Mesenchymal stem cell (in vitro differentiated cells and primary cell): ENCODE results near the gene ARHGAP23.
"Not testable (repeated sequence)": the region's sequence is repeated elsewhere in the genome, so short reads cannot be mapped to it uniquely, and the experiment has no call there.

Experiments
- DNase-seq: peaks from one replicate; pipeline ENCODE4 v3.0.0-alpha.2; 2013
- H2AFZ ChIP-seq: one replicate; pipeline ENCODE4 v1.6.1; 2013; ENCODE audit warnings: low read depth, mild to moderate bottlenecking, control low read depth, inconsistent platforms, low read length, moderate library complexity
- H2AK5ac ChIP-seq: 2 replicates; pipeline ENCODE4 v1.6.1; 2013; ENCODE audit warnings: low read length, moderate library complexity, mild to moderate bottlenecking, inconsistent platforms; ENCODE audit not compliant: severe bottlenecking
- H2BK120ac ChIP-seq: one replicate; pipeline ENCODE4 v1.6.1; 2013; ENCODE audit warnings: low read depth, mild to moderate bottlenecking, inconsistent platforms, low read length, moderate library complexity
- H2BK12ac ChIP-seq, 2 experiments: one replicate each; pipeline ENCODE4 v1.6.1; 2013; ENCODE audit warnings: inconsistent platforms in 2 of 2, low read length in 2 of 2, mild to moderate bottlenecking in 2 of 2, moderate library complexity in 2 of 2, control low read depth in 1 of 2
- H2BK15ac ChIP-seq: one replicate; pipeline ENCODE4 v1.6.1; 2013; ENCODE audit warnings: mild to moderate bottlenecking, low read depth, inconsistent platforms; ENCODE audit not compliant: poor library complexity, severe bottlenecking
- H2BK5ac ChIP-seq: 2 replicates; pipeline ENCODE4 v1.6.1; 2013; ENCODE audit warnings: low read depth, mild to moderate bottlenecking, low read length, control low read depth, inconsistent platforms; ENCODE audit not compliant: poor library complexity, severe bottlenecking
- H3K14ac ChIP-seq, 2 experiments: one replicate each; pipeline ENCODE4 v1.6.1; 2013; ENCODE audit warnings: inconsistent platforms in 2 of 2, low read length in 2 of 2, control low read depth in 1 of 2, mild to moderate bottlenecking in 1 of 2, moderate library complexity in 1 of 2
- H3K18ac ChIP-seq, 2 experiments: one replicate each; pipeline ENCODE4 v1.6.1; 2013; ENCODE audit warnings: inconsistent platforms in 2 of 2, low read length in 2 of 2, control low read depth in 1 of 2, low read depth in 1 of 2, mild to moderate bottlenecking in 1 of 2
- H3K23ac ChIP-seq, 2 experiments: one replicate each; pipeline ENCODE4 v1.6.1; 2013; ENCODE audit warnings: inconsistent platforms in 2 of 2, low read length in 2 of 2, mild to moderate bottlenecking in 2 of 2, moderate library complexity in 2 of 2, control low read depth in 1 of 2
- H3K27ac ChIP-seq: 2 replicates; pipeline ENCODE4 v1.5.1; 2013; ENCODE audit warnings: mild to moderate bottlenecking, moderate library complexity, low read length, control low read depth, inconsistent platforms; ENCODE audit not compliant: poor library complexity, severe bottlenecking
- H3K27me3 ChIP-seq, 2 experiments: 2 replicates each; pipeline versions ENCODE4 v1.6.1 to v1.7.0; 2013; ENCODE audit warnings: low read length in 2 of 2, mild to moderate bottlenecking in 2 of 2, moderate library complexity in 2 of 2, control low read depth in 1 of 2, inconsistent platforms in 1 of 2; ENCODE audit not compliant: control insufficient read depth in 1 of 2, insufficient read depth in 1 of 2
- H3K36me3 ChIP-seq, 2 experiments: 2 replicates each; pipeline versions ENCODE4 v1.6.1 to v1.7.0; 2013; ENCODE audit warnings: low read length in 2 of 2, control low read depth in 1 of 2, inconsistent platforms in 1 of 2, low read depth in 1 of 2, mild to moderate bottlenecking in 1 of 2; ENCODE audit not compliant: insufficient read depth in 2 of 2, control insufficient read depth in 1 of 2
- H3K4ac ChIP-seq, 2 experiments: one replicate each; pipeline ENCODE4 v1.6.1; 2013; ENCODE audit warnings: inconsistent platforms in 2 of 2, low read length in 2 of 2, mild to moderate bottlenecking in 2 of 2, moderate library complexity in 2 of 2, control low read depth in 1 of 2, low read depth in 1 of 2
- H3K4me1 ChIP-seq: 2 replicates; pipeline ENCODE4 v1.6.1; 2013; ENCODE audit warnings: low read depth, low read length, control low read depth; ENCODE audit not compliant: control insufficient read depth, insufficient read depth
- H3K4me2 ChIP-seq: 2 replicates; pipeline ENCODE4 v1.6.1; 2013; ENCODE audit warnings: low read length, mild to moderate bottlenecking, inconsistent platforms; ENCODE audit not compliant: poor library complexity, severe bottlenecking
- H3K4me3 ChIP-seq, 2 experiments: 2 replicates each; pipeline versions ENCODE4 v1.5.1 to v1.7.0; 2013; ENCODE audit warnings: low read length in 2 of 2, mild to moderate bottlenecking in 2 of 2, control low read depth in 1 of 2, low read depth in 1 of 2; ENCODE audit not compliant: insufficient read depth in 1 of 2
- H3K79me1 ChIP-seq: replicated peaks from 2 replicates; pipeline ENCODE4 v1.6.1; 2013; ENCODE audit warnings: mild to moderate bottlenecking, control low read depth, low read length, inconsistent platforms; ENCODE audit not compliant: poor library complexity, severe bottlenecking
- H3K9ac ChIP-seq: 2 replicates; pipeline ENCODE4 v1.7.0; 2013; ENCODE audit warnings: mild to moderate bottlenecking, low read length, moderate library complexity
- H3K9me3 ChIP-seq: 2 replicates; pipeline ENCODE4 v1.7.0; 2013; ENCODE audit warnings: mild to moderate bottlenecking, low read length; ENCODE audit not compliant: control insufficient read depth
- H4K8ac ChIP-seq: one replicate; pipeline ENCODE4 v1.6.1; 2013; ENCODE audit warnings: inconsistent platforms, mild to moderate bottlenecking, low read length, moderate library complexity
- H4K91ac ChIP-seq: one replicate; pipeline ENCODE4 v1.6.1; 2013; ENCODE audit warnings: mild to moderate bottlenecking, low read length, inconsistent platforms
- WGBS: methylation state at CpG from one replicate; pipeline ENCODE4 v1.1.7; 2013; ENCODE audit warnings: mixed read lengths; 5-methylcytosine and 5-hydroxymethylcytosine counted together

ARHGAP23 gene

DNA sequence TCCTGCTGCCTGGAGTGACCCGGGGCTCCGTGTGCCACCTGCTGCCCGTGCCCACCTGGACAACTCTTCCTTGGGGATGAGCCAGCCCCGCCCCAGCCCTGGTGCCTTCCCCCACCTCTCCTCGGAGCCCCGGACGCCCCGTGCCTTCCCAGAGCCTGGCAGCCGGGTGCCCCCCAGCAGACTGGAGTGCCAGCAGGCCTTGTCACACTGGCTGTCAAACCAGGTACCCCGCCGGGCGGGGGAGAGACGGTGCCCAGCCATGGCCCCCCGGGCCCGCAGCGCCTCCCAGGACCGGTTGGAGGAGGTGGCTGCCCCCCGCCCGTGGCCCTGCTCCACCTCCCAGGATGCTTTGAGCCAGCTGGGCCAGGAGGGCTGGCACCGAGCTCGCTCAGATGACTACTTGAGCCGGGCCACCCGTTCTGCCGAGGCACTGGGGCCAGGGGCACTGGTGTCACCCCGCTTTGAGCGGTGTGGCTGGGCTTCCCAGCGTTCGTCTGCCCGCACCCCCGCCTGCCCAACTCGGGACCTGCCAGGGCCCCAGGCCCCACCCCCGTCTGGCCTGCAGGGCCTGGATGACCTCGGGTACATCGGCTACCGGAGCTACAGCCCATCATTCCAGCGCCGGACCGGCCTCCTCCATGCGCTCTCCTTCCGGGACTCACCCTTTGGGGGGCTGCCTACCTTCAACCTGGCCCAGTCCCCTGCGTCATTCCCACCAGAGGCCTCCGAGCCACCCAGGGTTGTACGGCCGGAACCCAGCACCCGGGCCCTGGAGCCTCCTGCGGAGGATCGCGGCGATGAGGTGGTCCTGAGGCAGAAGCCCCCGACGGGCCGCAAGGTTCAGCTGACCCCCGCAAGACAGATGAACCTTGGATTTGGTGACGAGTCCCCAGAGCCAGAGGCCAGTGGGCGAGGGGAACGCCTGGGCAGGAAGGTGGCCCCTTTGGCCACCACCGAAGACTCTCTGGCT, 38.4 kb downstream of the ARHGAP23 start:
- Histone ChIP-seq H3K18ac (peak overlapping the region in 1 of 2 experiments; percentile 76), H3K9me3 (no peaks in the 10 kb centered on the region), H3K9ac (peak overlapping the region; percentile 97), H2AFZ (no peak overlapping the region), H3K4me3 (peak overlapping the region in 1 of 2 experiments; percentile 82), H3K23ac (no peak overlapping the region), H2BK15ac (peak overlapping the region; percentile 2), H2BK120ac (no peak overlapping the region), H3K27me3 (no peaks in the 10 kb centered on the region), H3K4ac (no peak overlapping the region), H3K79me1 (peaks cover 9% of the 10 kb centered on the region), H3K4me2 (no peak overlapping the region), H3K14ac (no peak overlapping the region), H4K8ac (no peak overlapping the region), H4K91ac (peak overlapping the region; percentile 46), H2BK12ac (peak overlapping the region in 1 of 2 experiments; percentile 25), H3K27ac (no peak overlapping the region), H2AK5ac (no peak overlapping the region), H3K4me1 (peaks cover 61% of the 10 kb centered on the region), H3K36me3 (peaks cover 48 to 83% of the 10 kb centered on the region in 2 experiments), H2BK5ac (no peak overlapping the region)
- DNase-seq = no peak
- 98% methylated on average over 57 of the region's 57 CpGs for WGBS

DNA sequence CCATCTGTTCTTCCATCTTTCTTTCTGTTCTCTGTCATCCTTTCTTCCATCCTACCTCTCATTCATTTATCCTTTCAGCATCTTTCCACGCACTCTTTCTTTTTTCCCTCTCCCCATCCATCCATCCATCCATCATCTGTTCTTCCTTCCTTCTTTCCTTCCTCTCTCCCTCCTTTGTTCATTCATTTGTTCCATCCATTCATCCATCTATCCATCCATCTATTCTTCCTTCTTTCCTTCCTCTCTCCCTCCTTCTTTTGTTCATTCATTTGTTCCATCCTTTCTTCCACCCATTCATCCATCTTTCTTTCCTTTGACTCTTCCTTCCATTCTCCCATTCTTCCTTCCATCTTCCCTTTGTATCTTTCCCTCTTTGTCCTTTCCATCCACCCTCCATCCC, 39.2 kb downstream of the ARHGAP23 start:
- no peak overlapping the region for H3K23ac ChIP-seq
- no peak overlapping the region for H3K4ac ChIP-seq
- no peak overlapping the region for H3K9ac ChIP-seq
- no peak overlapping the region for H2BK12ac ChIP-seq
- no peak overlapping the region for H4K91ac ChIP-seq
- DNase-seq = no peak
- no peak overlapping the region for H3K27ac ChIP-seq
- no peak overlapping the region for H2AFZ ChIP-seq
- H3K18ac ChIP-seq = no peak overlapping the region
- H3K36me3 ChIP-seq = peaks cover 54 to 83% of the 10 kb centered on the region in 2 experiments
- peaks cover 63% of the 10 kb centered on the region for H3K4me1 ChIP-seq
- H3K27me3 ChIP-seq = no peaks in the 10 kb centered on the region
- no peak overlapping the region for H3K4me2 ChIP-seq
- H2AK5ac ChIP-seq = no peak overlapping the region
- no peak overlapping the region for H3K4me3 ChIP-seq
- H4K8ac ChIP-seq = no peak overlapping the region
- WGBS = 98% methylated on average over 1 of the region's 1 CpG
- no peak overlapping the region for H2BK5ac ChIP-seq
- no peak overlapping the region for H3K14ac ChIP-seq
- H2BK15ac ChIP-seq = no peak overlapping the region
- peaks cover 8% of the 10 kb centered on the region for H3K79me1 ChIP-seq
- H2BK120ac ChIP-seq = no peak overlapping the region
- H3K9me3 ChIP-seq = no peaks in the 10 kb centered on the region

DNA sequence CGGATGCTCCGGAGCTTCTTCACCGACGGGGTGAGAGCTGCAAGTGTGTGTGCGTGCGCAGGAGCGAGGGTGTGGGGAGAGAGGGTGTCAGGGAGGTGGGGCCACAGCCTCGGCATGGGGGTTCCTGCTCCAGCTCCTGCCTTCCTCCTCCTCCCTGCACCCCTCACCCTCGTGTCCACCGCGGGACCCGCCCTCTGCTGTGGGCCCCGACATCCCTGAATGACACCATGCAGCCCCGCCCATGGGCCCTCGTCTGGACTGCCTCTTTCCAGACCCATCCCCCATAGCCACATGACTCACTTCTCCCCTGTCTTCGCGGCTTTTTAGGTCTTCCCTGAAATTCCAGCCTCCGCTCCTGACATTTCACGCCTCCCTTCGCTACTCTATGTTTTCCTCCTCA, 41.6 kb downstream of the ARHGAP23 start:
- no peaks in the 10 kb centered on the region for H3K9me3 ChIP-seq
- no peak overlapping the region for H3K4ac ChIP-seq
- H3K79me1 ChIP-seq = peaks cover 7% of the 10 kb centered on the region
- peak overlapping the region; percentile 46 for H3K27ac ChIP-seq
- H3K18ac ChIP-seq = peak overlapping the region in 1 of 2 experiments; percentile 61
- no peak overlapping the region for H2BK5ac ChIP-seq
- H3K23ac ChIP-seq = no peak overlapping the region
- no peaks in the 10 kb centered on the region for H3K27me3 ChIP-seq
- H2AFZ ChIP-seq = no peak overlapping the region
- no peak overlapping the region for H2BK120ac ChIP-seq
- no peak overlapping the region for H3K9ac ChIP-seq
- no peak overlapping the region for H3K14ac ChIP-seq
- no peak overlapping the region for H3K4me2 ChIP-seq
- H3K4me1 ChIP-seq = peaks cover 56% of the 10 kb centered on the region
- 22% methylated on average over 12 of the region's 20 CpGs for WGBS
- peaks cover 43 to 82% of the 10 kb centered on the region in 2 experiments for H3K36me3 ChIP-seq
- H4K8ac ChIP-seq = peak overlapping the region; percentile 24
- peak; percentile 82 for DNase-seq
- no peak overlapping the region for H2BK12ac ChIP-seq
- H4K91ac ChIP-seq = no peak overlapping the region
- H3K4me3 ChIP-seq = no peak overlapping the region
- no peak overlapping the region for H2AK5ac ChIP-seq
- no peak overlapping the region for H2BK15ac ChIP-seq

DNA sequence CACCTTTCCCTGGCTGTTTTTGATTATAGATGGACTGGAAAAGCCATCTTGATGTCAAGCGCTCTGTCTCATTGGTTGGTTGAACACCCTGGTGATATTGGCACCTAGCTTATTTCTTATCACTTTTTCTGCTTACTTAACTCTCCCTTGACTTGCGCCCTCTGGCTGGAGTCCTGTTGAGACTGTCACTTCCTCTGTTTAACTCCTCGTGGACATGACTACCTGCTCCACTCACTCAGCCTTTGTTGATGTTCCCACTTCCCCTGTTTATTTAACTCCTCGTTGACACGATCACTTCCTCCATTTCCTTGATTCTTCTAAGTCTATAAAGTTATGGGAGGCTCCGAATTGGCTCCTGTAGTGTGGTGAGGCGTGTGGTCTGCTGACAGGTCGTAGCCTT, 43.0 kb downstream of the ARHGAP23 start:
- not testable (repeated sequence) for H3K27ac ChIP-seq, H2BK5ac ChIP-seq, H3K14ac ChIP-seq, H4K91ac ChIP-seq, H3K9ac ChIP-seq, H2BK120ac ChIP-seq, H4K8ac ChIP-seq, H3K4ac ChIP-seq, H3K27me3 ChIP-seq, H2BK12ac ChIP-seq, H3K4me2 ChIP-seq, H3K9me3 ChIP-seq, H3K23ac ChIP-seq, H2AFZ ChIP-seq, H3K4me3 ChIP-seq, H2BK15ac ChIP-seq, H2AK5ac ChIP-seq
- peaks cover 10% of the 10 kb centered on the region for H3K79me1 ChIP-seq
- peak; percentile 48 for DNase-seq
- peaks cover 43% of the 10 kb centered on the region for H3K4me1 ChIP-seq
- 37% methylated on average over 8 of the region's 8 CpGs for WGBS
- peaks cover 53 to 85% of the 10 kb centered on the region in 2 experiments for H3K36me3 ChIP-seq
- peak overlapping the region in 1 of 2 experiments; percentile 13 for H3K18ac ChIP-seq
